HepG2 (cell line): ENCODE data around the gene XRCC5. TPM values are rescaled to one million over a fixed set of nuclear protein-coding genes. Genes with fewer than 3 reads are reported as not detected.

ENCODE experiments used
- EED ChIP-seq: sonication (generic); formaldehyde crosslinking; IDR thresholded peaks from 2 replicates; pipeline ENCODE4 v1.5.0; 2020; ENCODE audit warnings: mild to moderate bottlenecking, missing genetic modification reagents
- HNRNPLL ChIP-seq: fragments of 200-400 bp; formaldehyde crosslinking; IDR thresholded peaks from 2 replicates; pipeline ENCODE4 v1.6.1; 2017; ENCODE audit warnings: mild to moderate bottlenecking, low read depth, low read length; ENCODE audit not compliant: poor library complexity, severe bottlenecking
- ZFP37 ChIP-seq: sonication (generic); formaldehyde crosslinking; IDR thresholded peaks from 2 replicates; pipeline ENCODE4 v1.4.0; 2020; ENCODE audit warnings: missing genetic modification reagents, borderline replicate concordance
- ZNF17 ChIP-seq: sonication (generic); formaldehyde crosslinking; IDR thresholded peaks from 2 replicates; pipeline ENCODE4 v1.5.0; 2020; ENCODE audit warnings: mild to moderate bottlenecking, missing genetic modification reagents
- ZNF256 ChIP-seq: sonication (generic); formaldehyde crosslinking; conservative IDR thresholded peaks from 2 replicates; pipeline ENCODE4 v1.4.0; 2020; ENCODE audit warnings: missing genetic modification reagents
- ZNF264 ChIP-seq: sonication (generic); formaldehyde crosslinking; IDR thresholded peaks from 2 replicates; pipeline ENCODE4 v1.4.0; 2020; ENCODE audit warnings: missing genetic modification reagents
- ZNF292 ChIP-seq: sonication (generic); formaldehyde crosslinking; IDR thresholded peaks from 2 replicates; pipeline ENCODE4 v1.8.1; 2022; ENCODE audit warnings: mild to moderate bottlenecking, low read depth, missing genetic modification reagents, borderline replicate concordance
- ZNF609 ChIP-seq: sonication (generic); formaldehyde crosslinking; IDR thresholded peaks from 2 replicates; pipeline ENCODE4 v1.4.0; 2020; ENCODE audit warnings: mild to moderate bottlenecking, missing genetic modification reagents, borderline replicate concordance
- polyA plus RNA-seq, 8 experiments: library from polyadenylated mRNA; depleted of rRNA in 3 of 8; stranded (reverse) in 7 of 8; unstranded in 1 of 8; fragments of >200 nt; fragmentation: Illumina TruSeq in 4 of 8; extraction: Trizol in 4 of 8; gene quantifications; 2 replicates each; pipeline versions ENCODE4 v1.2.1 to v1.2.3, GENCODE V29; 2011 to 2016; ENCODE audit warnings: low read depth in 4 of 8, missing spikeins in 1 of 8, mixed read lengths in 1 of 8; ENCODE audit not compliant: insufficient read depth in 1 of 8
- total RNA-seq, 5 experiments: library from RNA; depleted of rRNA; stranded (reverse); fragments of >200 nt; fragmentation: Illumina TruSeq; extraction: Trizol; gene quantifications; 2 replicates each; pipeline ENCODE4 v1.2.3, GENCODE V29; 2016; ENCODE audit warnings: low read depth in 1 of 5
- TF ChIP-seq, protein P1 (sequence below): sonication (generic); formaldehyde crosslinking; IDR thresholded peaks from 2 replicates; pipeline ENCODE4 v1.4.0; 2020; ENCODE audit warnings: mild to moderate bottlenecking, missing genetic modification reagents

Gene XRCC5
- total and polyA plus RNA-seq, 2 of the 13 experiments (the other 11 are each of a cell fraction or from before 2014, with no cell fraction given), result 264 to 454 TPM

- TF ChIP-seq ZNF609 (no peak), ZNF256 (CRISPR knock-in tag) (no peak), ZNF292 (CRISPR knock-in tag) (no peak), ZNF17 (CRISPR knock-in tag) (no peak), HNRNPLL (no peak), EED (no peak), ZFP37 (CRISPR knock-in tag) (no peak), ZNF264 (no peak)
- TF ChIP-seq, protein P1, sequence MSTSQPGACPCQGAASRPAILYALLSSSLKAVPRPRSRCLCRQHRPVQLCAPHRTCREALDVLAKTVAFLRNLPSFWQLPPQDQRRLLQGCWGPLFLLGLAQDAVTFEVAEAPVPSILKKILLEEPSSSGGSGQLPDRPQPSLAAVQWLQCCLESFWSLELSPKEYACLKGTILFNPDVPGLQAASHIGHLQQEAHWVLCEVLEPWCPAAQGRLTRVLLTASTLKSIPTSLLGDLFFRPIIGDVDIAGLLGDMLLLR (CRISPR knock-in tag), result no peak
These were observed 10.0 kb downstream of the XRCC5 start (continued) for GRCh38 chr2:216119146-216119545.
